Right ventricle myocardium superior (tissue), 1 donor: Measurements from ENCODE around the gene PDE6A. TPM values are rescaled to one million over a fixed set of nuclear protein-coding genes. Genes with fewer than 3 reads are reported as not detected.
"Not testable (repeated sequence)": the region's sequence is repeated elsewhere in the genome, so short reads cannot be mapped to it uniquely, and the experiment has no call there.

Source experiments
- ATAC-seq: fragments of 200-7000 bp; cut with Tn5 transposase; one replicate; pipeline ENCODE4 v1.9.1; 2020; ENCODE audit warnings: mild to moderate bottlenecking; ENCODE audit not compliant: poor library complexity
- DNase-seq: peaks from one replicate; pipeline ENCODE4 v3.0.0-alpha.2; 2020
- intact Hi-C: fragments of 100-400 bp; cut with DNase I; formaldehyde crosslinking; loops from one replicate; pipeline ENCODE4 v1.11.2; 2022
- total RNA-seq: library from RNA; stranded (reverse); fragmentation: NEBNext Ultra II Directional; extraction: Animal tissue kit (Norgen Biotek cat#: 25700); gene quantifications from one replicate; pipeline ENCODE4 v1.2.1, GENCODE V29; 2021
- donor health status: DM: no; HTN: yes; CAD: no; lungs with severe emphysema.

PDE6A gene
- total RNA-seq, 1 donor from 2014 or later: 0.08 TPM

GRCh38 chr5:149956685-149957084 is 12.1 kb upstream of the PDE6A start:
- DNase-seq (no peak), ATAC-seq (no peak)
- intact Hi-C loops: no loop called here

- DNase-seq (no peak), ATAC-seq (no peak)
- intact Hi-C loops: no loop called here
Observed at GRCh38 chr5:149954798-149955197, 10.2 kb upstream of the PDE6A start.

GRCh38 chr5:149953436-149954121 is 9.0 kb upstream of the PDE6A start:
- intact Hi-C loops: no loop called here
- ATAC-seq: no peak
- no peak for DNase-seq

- intact Hi-C loops: no loop called here
- DNase-seq (no peak), ATAC-seq (no peak)
Observed at GRCh38 chr5:149951138-149951749, 6.7 kb upstream of the PDE6A start.

GRCh38 chr5:149948993-149949392 is 4.4 kb upstream of the PDE6A start:
- no peak for DNase-seq
- intact Hi-C loops: no loop called here
- ATAC-seq: no peak

GRCh38 chr5:149946118-149946517 is 1.5 kb upstream of the PDE6A start:
- ATAC-seq (no peak), DNase-seq (no peak)
- intact Hi-C loops: no loop called here

GRCh38 chr5:149943177-149943949 is 1.2 kb downstream of the PDE6A start:
- DNase-seq, ATAC-seq, intact Hi-C loops: not testable (repeated sequence)

GRCh38 chr5:149942741-149943169 is 1.8 kb downstream of the PDE6A start:
- DNase-seq, ATAC-seq, intact Hi-C loops: not testable (repeated sequence)

GRCh38 chr5:149942199-149942598 is 2.4 kb downstream of the PDE6A start:
- intact Hi-C loops: no loop called here
- ATAC-seq: no peak
- no peak for DNase-seq

GRCh38 chr5:149941795-149942194 is 2.8 kb downstream of the PDE6A start:
- intact Hi-C loops: no loop called here
- no peak for DNase-seq
- no peak for ATAC-seq

- DNase-seq (no peak), ATAC-seq (no peak)
- intact Hi-C loops: no loop called here
Observed at GRCh38 chr5:149940941-149941644, 3.5 kb downstream of the PDE6A start.

- ATAC-seq (no peak), DNase-seq (no peak)
- intact Hi-C loops: no loop called here
Observed at GRCh38 chr5:149940077-149940574, 4.5 kb downstream of the PDE6A start.

GRCh38 chr5:149939546-149939945 is 5.0 kb downstream of the PDE6A start:
- intact Hi-C loops: no loop called here
- no peak for ATAC-seq

GRCh38 chr5:149938791-149939358 is 5.7 kb downstream of the PDE6A start:
- ATAC-seq (peak; percentile 21), DNase-seq (no peak)
- intact Hi-C loops: no loop called here

More at GRCh38 chr5:149939546-149939945, 5.0 kb downstream of the PDE6A start:
- DNase-seq: no peak

- DNase-seq: peak; percentile 84
- peak; percentile 94 for ATAC-seq
- intact Hi-C loops: no loop called here
Observed at GRCh38 chr5:149938279-149938678, 6.3 kb downstream of the PDE6A start.

- intact Hi-C loops: no loop called here
- DNase-seq (no peak), ATAC-seq (peak; percentile 19)
Observed at GRCh38 chr5:149937610-149938009, 7.0 kb downstream of the PDE6A start.

GRCh38 chr5:149936700-149937091 is 7.9 kb downstream of the PDE6A start:
- ATAC-seq: no peak
- intact Hi-C loops: no loop called here
- DNase-seq: no peak

GRCh38 chr5:149936044-149936699 is 8.4 kb downstream of the PDE6A start:
- DNase-seq (no peak), ATAC-seq (no peak)
- intact Hi-C loops: no loop called here
